ENCODE data around the gene SYT12. TPM values are rescaled to one million over a fixed set of nuclear protein-coding genes. Genes with fewer than 3 reads are reported as not detected.

The SYT12 gene
- total RNA-seq, 4 donors from 2014 or later = 0.33 to 0.64 TPM; not detected in 2

- TF ChIP-seq CTCF (IDR thresholded peaks at IDR 0.05 in 4 of 5, conservative IDR thresholded peaks at IDR 0.05 in 1 of 5) (peak; percentile 24 to 54 (median 50)), POLR2A (IDR thresholded peaks at IDR 0.05) (no peak)
- Histone ChIP-seq H3K4me1 (no peaks in the 10 kb centered on the region), H3K9me3 (no peaks in the 10 kb centered on the region), H3K27me3 (no peaks in the 10 kb centered on the region), H3K27ac (no peak overlapping the region), H3K4me3 (no peak overlapping the region), H3K36me3 (no peaks in the 10 kb centered on the region)
- in situ Hi-C loops (cut with MboI; ENCODE audit: low sequenced_read_pairs in 4 of 4) (no loop called here), intact Hi-C loops (cut with DNase I; ENCODE audit: low total_unique reads) (no loop called here)
- DNase-seq (no peak), ATAC-seq (no peak)
These were observed 46.9 kb upstream of the SYT12 start for GRCh38 chr11:66976028-66976467.

- Histone ChIP-seq H3K4me1 (peaks cover 4 to 8% of the 10 kb centered on the region in 2 donors), H3K4me3 (no peak overlapping the region), H3K27ac (no peak overlapping the region), H3K36me3 (no peaks in the 10 kb centered on the region), H3K27me3 (no peaks in the 10 kb centered on the region), H3K9me3 (no peaks in the 10 kb centered on the region)
- ATAC-seq (no peak), DNase-seq (no peak)
- TF ChIP-seq CTCF (IDR thresholded peaks at IDR 0.05 in 4 of 5, conservative IDR thresholded peaks at IDR 0.05 in 1 of 5) = no peak
- TF ChIP-seq POLR2A (IDR thresholded peaks at IDR 0.05) = no peak
- in situ Hi-C loops (cut with MboI; ENCODE audit: low sequenced_read_pairs in 4 of 4) (no loop called here), intact Hi-C loops (cut with DNase I; ENCODE audit: low total_unique reads) (no loop called here)
These were observed 46.0 kb upstream of the SYT12 start for GRCh38 chr11:66976925-66977324.

- no peak for TF ChIP-seq CTCF (IDR thresholded peaks at IDR 0.05 in 4 of 5, conservative IDR thresholded peaks at IDR 0.05 in 1 of 5)
- TF ChIP-seq POLR2A (IDR thresholded peaks at IDR 0.05) = no peak
- Histone ChIP-seq H3K4me3 (no peak overlapping the region), H3K36me3 (no peaks in the 10 kb centered on the region), H3K9me3 (no peaks in the 10 kb centered on the region), H3K4me1 (peaks cover 4 to 12% of the 10 kb centered on the region in 2 donors), H3K27ac (no peak overlapping the region), H3K27me3 (no peaks in the 10 kb centered on the region)
- intact Hi-C loops (cut with DNase I; ENCODE audit: low total_unique reads) (no loop called here), in situ Hi-C loops (cut with MboI; ENCODE audit: low sequenced_read_pairs in 4 of 4) (no loop called here)
- ATAC-seq (no peak), DNase-seq (no peak)
These were observed 44.7 kb upstream of the SYT12 start for GRCh38 chr11:66978229-66978628.

- TF ChIP-seq POLR2A (IDR thresholded peaks at IDR 0.05) (no peak), CTCF (IDR thresholded peaks at IDR 0.05 in 4 of 5, conservative IDR thresholded peaks at IDR 0.05 in 1 of 5) (no peak)
- H3K9me3 ChIP-seq = no peaks in the 10 kb centered on the region
- intact Hi-C loops (cut with DNase I; ENCODE audit: low total_unique reads) (no loop called here), in situ Hi-C loops (cut with MboI; ENCODE audit: low sequenced_read_pairs in 4 of 4) (no loop called here)
- no peaks in the 10 kb centered on the region for H3K36me3 ChIP-seq
- no peak for DNase-seq
- ATAC-seq = no peak
- H3K27ac ChIP-seq = no peak overlapping the region
- peaks cover 4 to 12% of the 10 kb centered on the region in 2 donors for H3K4me1 ChIP-seq
- H3K27me3 ChIP-seq = no peaks in the 10 kb centered on the region
- H3K4me3 ChIP-seq = no peak overlapping the region
These were observed 44.2 kb upstream of the SYT12 start for GRCh38 chr11:66978717-66979116.

GRCh38 chr11:66979336-66979980 is 43.5 kb upstream of the SYT12 start:
- TF ChIP-seq CTCF (IDR thresholded peaks at IDR 0.05 in 4 of 5, conservative IDR thresholded peaks at IDR 0.05 in 1 of 5) (no peak), POLR2A (IDR thresholded peaks at IDR 0.05) (no peak)
- H3K36me3 ChIP-seq = no peaks in the 10 kb centered on the region
- in situ Hi-C loops (cut with MboI; ENCODE audit: low sequenced_read_pairs in 4 of 4) (no loop called here), intact Hi-C loops (cut with DNase I; ENCODE audit: low total_unique reads) (no loop called here)
- no peak for ATAC-seq
- no peaks in the 10 kb centered on the region for H3K9me3 ChIP-seq
- no peak overlapping the region for H3K4me3 ChIP-seq
- H3K27me3 ChIP-seq = no peaks in the 10 kb centered on the region
- no peak overlapping the region for H3K27ac ChIP-seq
- peaks cover 4 to 12% of the 10 kb centered on the region in 2 donors for H3K4me1 ChIP-seq
- DNase-seq = no peak
